NB4 (cell line): ENCODE data around the gene PSENEN.

Source experiments
- CTCF ChIP-seq: IDR thresholded peaks from one replicate; pipeline ENCODE4 v1.5.1; 2012; ENCODE audit warnings: low read depth, low read length
- MAX ChIP-seq: IDR thresholded peaks from 2 replicates; pipeline ENCODE4 v1.6.1; 2011; ENCODE audit warnings: low read depth, low read length
- MYC ChIP-seq: IDR thresholded peaks from 2 replicates; pipeline ENCODE4 v1.6.1; 2011; ENCODE audit warnings: low read depth, low read length
- POLR2A ChIP-seq: IDR thresholded peaks from 2 replicates; pipeline ENCODE4 v1.6.1; 2011; ENCODE audit warnings: mild to moderate bottlenecking; ENCODE audit not compliant: insufficient read length; ENCODE audit errors: extremely low read depth

- TF ChIP-seq CTCF = no peak
- TF ChIP-seq MYC = no peak
- TF ChIP-seq MAX = no peak
- TF ChIP-seq POLR2A = no peak
Measured at GRCh38 chr19:35787227-35787799, 41.9 kb downstream of the PSENEN start.
